Neural cell (in vitro differentiated cells): ENCODE measurements around the gene POLR2C. TPM values are rescaled to one million over a fixed set of nuclear protein-coding genes. Genes with fewer than 3 reads are reported as not detected.

Experiments used
- H2AFZ ChIP-seq: fragments of 200-600, 300-800 bp; sonication (generic), shearing (Covaris generic); 2 replicates; pipeline ENCODE4 v1.6.0; 2014; ENCODE audit warnings: low read depth, mild to moderate bottlenecking, antibody characterized with exemption, low read length, moderate library complexity
- H3F3A ChIP-seq: fragments of 200-600 bp; shearing (Covaris generic); 2 replicates; pipeline ENCODE4 v1.6.1; 2016; ENCODE audit warnings: mild to moderate bottlenecking, moderate library complexity, mixed read lengths, antibody characterized with exemption, low read length; ENCODE audit not compliant: insufficient read depth, poor library complexity, severe bottlenecking
- H3K27ac ChIP-seq: fragments of 200-600, 300-800 bp; sonication (generic), shearing (Covaris generic); 2 replicates; pipeline ENCODE4 v1.5.1; 2014; ENCODE audit warnings: mild to moderate bottlenecking, low read length, moderate library complexity
- H3K27me3 ChIP-seq: fragments of 300-800, 200-600 bp; sonication (generic), shearing (Covaris generic); 2 replicates; pipeline ENCODE4 v1.6.0; 2014; ENCODE audit warnings: mild to moderate bottlenecking, low read depth, low read length, moderate library complexity; ENCODE audit not compliant: insufficient read depth
- H3K36me3 ChIP-seq: fragments of 300-800, 200-600 bp; sonication (generic), shearing (Covaris generic); 2 replicates; pipeline ENCODE4 v1.5.1; 2014; ENCODE audit warnings: mild to moderate bottlenecking, antibody characterized with exemption, low read length, moderate library complexity; ENCODE audit not compliant: insufficient read depth
- H3K4me2 ChIP-seq: fragments of 300-800, 200-600 bp; sonication (generic), shearing (Covaris generic); 2 replicates; pipeline ENCODE4 v1.6.0; 2014; ENCODE audit warnings: mild to moderate bottlenecking, low read length
- H3K4me3 ChIP-seq: fragments of 300-800, 200-600 bp; sonication (generic), shearing (Covaris generic); 2 replicates; pipeline ENCODE4 v1.5.1; 2014; ENCODE audit warnings: mild to moderate bottlenecking, low read length, moderate library complexity
- H3K79me2 ChIP-seq: fragments of 200-600 bp; shearing (Covaris generic); replicated peaks from 2 replicates; pipeline ENCODE4 v1.6.0; 2014; ENCODE audit warnings: mild to moderate bottlenecking, low read length, moderate library complexity; ENCODE audit not compliant: insufficient read depth
- H3K9ac ChIP-seq: fragments of 300-800, 200-600 bp; sonication (generic), shearing (Covaris generic); 2 replicates; pipeline ENCODE4 v1.6.1; 2016; ENCODE audit warnings: mild to moderate bottlenecking, low read length, mixed read lengths
- H3K9me2 ChIP-seq: fragments of 200-600 bp; shearing (Covaris generic); 2 replicates; pipeline ENCODE4 v1.6.1; 2016; ENCODE audit warnings: mild to moderate bottlenecking, low read length, mixed read lengths; ENCODE audit not compliant: insufficient read depth
- H3K9me3 ChIP-seq: fragments of 200-600, 300-800 bp; sonication (generic), shearing (Covaris generic); 2 replicates; pipeline ENCODE4 v1.6.1; 2016; ENCODE audit warnings: mild to moderate bottlenecking, mixed run types, low read length, moderate library complexity, mixed read lengths
- H4K20me1 ChIP-seq: fragments of 200-600 bp; shearing (Covaris generic); 2 replicates; pipeline ENCODE4 v1.6.1; 2016; ENCODE audit warnings: mild to moderate bottlenecking, mixed run types; ENCODE audit not compliant: insufficient read depth
- EP300 ChIP-seq: fragments of 450-650 bp; conservative IDR thresholded peaks from 2 replicates; pipeline ENCODE4 v1.6.1; 2014; ENCODE audit warnings: antibody characterized with exemption, mild to moderate bottlenecking, moderate library complexity; ENCODE audit not compliant: poor library complexity, severe bottlenecking
- EZH2 ChIP-seq: fragments of 200-600, 300-800 bp; shearing (Covaris generic), sonication (generic); IDR thresholded peaks from 2 replicates; pipeline ENCODE4 v1.6.1; 2014; ENCODE audit warnings: antibody characterized with exemption, low read length, borderline replicate concordance, mild to moderate bottlenecking; ENCODE audit not compliant: insufficient read depth, poor library complexity, severe bottlenecking
- MXI1 ChIP-seq: fragments of 450-650 bp; conservative IDR thresholded peaks from 2 replicates; pipeline ENCODE4 v1.6.1; 2014; ENCODE audit warnings: antibody characterized with exemption, mild to moderate bottlenecking; ENCODE audit not compliant: poor library complexity, severe bottlenecking
- POLR2AphosphoS5 ChIP-seq: IDR thresholded peaks from 2 replicates; pipeline ENCODE4 v1.6.1; 2012
- RAD21 ChIP-seq: fragments of 450-650 bp; conservative IDR thresholded peaks from 2 replicates; pipeline ENCODE4 v1.6.1; 2014; ENCODE audit warnings: antibody characterized with exemption, mild to moderate bottlenecking, moderate library complexity
- REST ChIP-seq: IDR thresholded peaks from 2 replicates; pipeline ENCODE4 v1.6.1; 2012; ENCODE audit warnings: borderline replicate concordance
- SMC3 ChIP-seq: fragments of 450-650 bp; conservative IDR thresholded peaks from 2 replicates; pipeline ENCODE4 v1.6.1; 2014; ENCODE audit warnings: antibody characterized with exemption, mild to moderate bottlenecking, moderate library complexity; ENCODE audit not compliant: poor library complexity
- TAF1 ChIP-seq: IDR thresholded peaks from 2 replicates; pipeline ENCODE4 v1.6.1; 2012; ENCODE audit warnings: low read depth
- polyA plus RNA-seq: library from polyadenylated mRNA; depleted of rRNA; stranded (reverse); fragments of >200 nt; gene quantifications from 2 replicates; pipeline ENCODE4 v1.2.3, GENCODE V29; 2014

The POLR2C gene
- polyA plus RNA-seq, 1 donor from 2014 or later = 109 TPM

- Histone ChIP-seq H3K79me2 (peaks cover 28% of the 10 kb centered on the region), H3K4me2 (no peak overlapping the region), H2AFZ (no peak overlapping the region), H3F3A (no peaks in the 10 kb centered on the region), H3K4me3 (no peak overlapping the region), H3K9me2 (no peaks in the 10 kb centered on the region), H3K27ac (no peak overlapping the region), H3K9me3 (no peaks in the 10 kb centered on the region), H3K27me3 (no peaks in the 10 kb centered on the region), H3K36me3 (no peaks in the 10 kb centered on the region), H3K9ac (no peak overlapping the region), H4K20me1 (no peaks in the 10 kb centered on the region)
- no peak for TF ChIP-seq REST
These were observed 17.0 kb upstream of the POLR2C start for GRCh38 chr16:57445510-57445909.

- Histone ChIP-seq H3K27me3 (no peaks in the 10 kb centered on the region), H3K36me3 (no peaks in the 10 kb centered on the region), H3K9me3 (no peaks in the 10 kb centered on the region), H3K79me2 (peaks cover 26% of the 10 kb centered on the region), H3F3A (no peaks in the 10 kb centered on the region), H3K4me2 (peak overlapping the region; percentile 79), H3K9me2 (no peaks in the 10 kb centered on the region), H3K4me3 (peak overlapping the region; percentile 97), H2AFZ (peak overlapping the region; percentile 88), H3K27ac (peak overlapping the region; percentile 90), H3K9ac (peak overlapping the region; percentile 97), H4K20me1 (no peaks in the 10 kb centered on the region)
- no peak for TF ChIP-seq REST
These were observed 15.8 kb upstream of the POLR2C start for GRCh38 chr16:57446531-57447185.

GRCh38 chr16:57447186-57447962, 15.1 kb upstream of the POLR2C start, which contains the start of the genes CIAPIN1 and COQ9:
Gene CIAPIN1 (minus strand): TSS chr16:57447385. CDS start chr16:57440928, 6,457 bp downstream.
Gene COQ9 (plus strand): TSS chr16:57447479. CDS start chr16:57447506, 27 bp downstream.
- peak within 1 kb of the TSS; percentile 97 for H3K4me3 ChIP-seq
- H3K79me2 ChIP-seq = peaks cover 23% of the 10 kb centered on the region
- no peaks in the 10 kb centered on the region for H3K36me3 ChIP-seq
- H4K20me1 ChIP-seq = no peaks in the 10 kb centered on the region
- peak within 1 kb of the TSS; percentile 79 for H3K4me2 ChIP-seq
- no peaks in the 10 kb centered on the region for H3K9me3 ChIP-seq
- H3F3A ChIP-seq = no peaks in the 10 kb centered on the region
- no peaks in the 10 kb centered on the region for H3K9me2 ChIP-seq
- H3K27me3 ChIP-seq = no peaks in the 10 kb centered on the region
- H3K9ac ChIP-seq = peak within 1 kb of the TSS; percentile 97
- peak within 1 kb of the TSS; percentile 88 for H2AFZ ChIP-seq
- H3K27ac ChIP-seq = peak within 1 kb of the TSS; percentile 90
- TF ChIP-seq SMC3 (no peak), EP300 (peak; percentile 32), RAD21 (peak; percentile 12), POLR2AphosphoS5 (peak; percentile 95), EZH2 (no peak), MXI1 (peak; percentile 92), REST (peak; percentile 96), TAF1 (peak; percentile 100)
